ENCODE results near the gene SPATA31A3.
"Not testable (repeated sequence)": the region's sequence is repeated elsewhere in the genome, so short reads cannot be mapped to it uniquely, and the experiment has no call there.

SPATA31A3 gene

DNA sequence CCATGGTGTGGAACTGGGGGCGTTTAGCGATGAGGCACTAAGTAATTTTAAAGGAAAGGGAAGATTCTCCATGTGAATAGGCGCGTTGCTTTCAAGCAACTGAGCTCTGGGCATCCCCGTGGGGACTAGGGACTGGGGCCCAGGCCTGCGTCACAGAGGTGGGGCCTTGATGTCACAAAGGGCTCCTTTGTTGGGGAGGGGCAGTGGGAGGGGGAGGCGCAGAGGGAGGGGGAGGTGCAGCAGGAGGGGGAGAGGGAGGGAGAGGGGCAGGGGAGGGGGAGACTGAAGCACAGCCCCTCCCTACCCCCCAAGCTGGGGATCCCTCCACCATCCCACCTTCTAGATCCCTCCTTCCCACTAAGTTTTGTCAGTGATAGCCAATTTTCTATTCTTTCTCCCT is at the start of gene SPATA31A3:
SPATA31A3 (minus strand) TSS at position 101 of the 400 bp plus-strand sequence; CDS start at position 72, 29 bp downstream.
- not testable (repeated sequence) for DNase-seq (ENCODE audit: low read depth)

DNA sequence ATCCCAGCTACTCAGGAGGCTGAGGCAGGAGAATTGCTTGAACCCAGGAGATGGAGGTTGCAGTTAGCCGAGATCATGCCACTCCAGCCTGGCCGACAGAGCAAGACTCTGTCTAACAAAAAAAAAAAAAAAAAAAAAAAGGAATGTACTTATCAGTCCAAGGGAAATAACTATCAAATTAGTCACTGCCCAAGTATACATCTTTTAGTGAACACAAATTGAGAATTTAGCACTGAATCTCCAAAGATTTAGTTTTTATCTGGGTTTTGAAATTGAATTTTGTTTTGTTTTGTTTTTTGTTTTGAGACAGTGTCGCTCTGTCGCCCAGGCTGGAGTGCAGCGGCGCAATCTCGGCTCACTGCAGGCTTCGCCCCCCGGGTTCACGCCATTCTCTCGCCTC is 39.8 kb downstream of the SPATA31A3 start:
- not testable (repeated sequence) for DNase-seq (ENCODE audit: low read depth)

GRCh38 chr9:66942400-66943155 is 49.8 kb downstream of the SPATA31A3 start:
- DNase-seq (ENCODE audit: low read depth): not testable (repeated sequence)

GRCh38 chr9:66939878-66940830 is 52.2 kb downstream of the SPATA31A3 start:
- DNase-seq (ENCODE audit: low read depth): not testable (repeated sequence)

GRCh38 chr9:66938322-66938721 is 54.0 kb downstream of the SPATA31A3 start:
- not testable (repeated sequence) for DNase-seq (ENCODE audit: low read depth)

DNA sequence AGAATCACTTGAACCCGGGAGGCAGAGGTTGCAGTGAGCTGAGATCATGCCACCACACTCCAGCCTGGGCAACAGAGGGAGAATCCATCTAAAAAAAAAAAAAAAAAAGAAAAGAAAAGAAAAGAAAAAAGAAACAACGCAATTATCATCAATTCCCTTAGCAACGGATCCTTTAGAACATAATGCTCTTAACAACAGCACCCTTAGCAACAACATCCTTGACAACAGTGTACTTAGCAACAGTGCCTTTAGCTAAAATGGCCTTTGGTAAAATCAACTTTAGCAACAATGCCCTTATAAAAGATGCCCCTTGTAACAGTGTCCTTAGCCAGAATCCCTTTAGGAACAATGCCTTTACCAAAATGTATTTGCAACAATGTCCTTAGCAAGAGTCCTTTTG is 54.7 kb downstream of the SPATA31A3 start:
- not testable (repeated sequence) for DNase-seq (ENCODE audit: low read depth)

Data from HS-5 (cell line).